DMS79 (cell line): ENCODE data around the gene PER3.
A peak's percentile ranks its signal among the peaks of the same experiment; 100 is the strongest.

Source experiments
- DNase-seq: peaks from one replicate; lab custom pipeline; 2025; lab: John Stamatoyannopoulos, UW

Gene PER3

DNA sequence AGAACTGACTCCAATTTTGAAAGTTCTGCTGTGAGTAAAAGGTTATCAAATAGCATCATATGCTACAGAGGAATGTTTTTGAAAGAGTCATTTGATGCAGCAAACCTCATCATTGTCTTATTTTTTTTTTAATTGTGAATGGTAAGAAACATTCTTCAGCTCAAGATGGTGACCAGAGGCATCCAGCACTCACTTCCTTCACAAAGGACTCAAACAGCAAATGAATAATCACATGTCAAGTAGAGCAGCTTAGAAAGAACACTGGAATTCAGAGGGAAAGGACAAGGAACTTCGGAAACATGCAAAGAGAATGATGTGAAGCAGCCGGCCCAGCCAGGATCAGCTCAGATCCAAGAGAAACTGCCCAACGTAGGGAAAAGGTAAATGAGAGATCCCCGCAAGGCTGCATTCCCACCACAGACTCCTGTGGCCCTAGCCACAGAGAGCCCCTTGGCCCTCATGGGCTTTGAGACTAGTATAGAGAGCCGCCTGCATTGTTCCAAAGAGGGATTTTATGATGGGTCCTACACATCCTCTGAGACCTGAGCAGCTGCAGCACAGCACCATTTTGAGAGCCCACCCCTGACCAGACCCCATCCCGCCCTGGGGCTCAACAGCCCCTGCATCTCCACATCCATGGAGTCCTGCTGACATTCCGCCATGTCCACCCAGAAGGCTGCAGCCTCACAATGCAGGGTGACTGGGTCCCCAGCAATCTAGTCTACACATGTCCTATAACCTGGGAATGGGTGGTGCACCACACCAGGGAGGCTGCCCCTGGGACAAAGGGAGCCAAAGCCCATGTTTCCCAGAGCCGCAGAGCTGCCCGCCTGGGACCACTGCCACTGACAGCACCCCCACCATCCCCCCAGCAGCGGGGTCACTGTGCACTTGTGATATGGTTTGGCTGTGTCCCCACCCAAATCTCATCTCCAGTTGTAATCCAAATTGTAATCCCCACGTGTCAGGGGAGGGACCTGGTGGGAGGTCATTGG, 90.0 kb downstream of the PER3 start:
- DNase-seq = no peak

DNA sequence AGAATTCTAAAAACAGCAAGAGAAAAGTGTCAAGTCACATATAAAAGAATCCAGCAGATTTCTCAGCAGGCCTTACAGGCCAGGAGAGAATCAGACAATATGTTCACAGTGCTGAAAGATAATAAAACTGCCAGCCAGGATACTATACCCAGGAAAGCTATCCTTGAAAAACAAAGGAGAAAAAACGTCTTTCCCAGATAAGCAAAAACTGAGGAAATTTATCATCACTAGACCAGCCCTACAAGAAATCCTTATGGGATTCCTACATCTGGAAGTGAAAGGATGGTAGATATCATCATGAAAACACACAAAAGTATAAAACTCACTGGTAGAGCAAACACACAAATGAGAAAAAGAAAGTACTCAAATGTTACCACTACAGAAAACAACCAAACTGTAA, 93.9 kb downstream of the PER3 start:
- no peak for DNase-seq

DNA sequence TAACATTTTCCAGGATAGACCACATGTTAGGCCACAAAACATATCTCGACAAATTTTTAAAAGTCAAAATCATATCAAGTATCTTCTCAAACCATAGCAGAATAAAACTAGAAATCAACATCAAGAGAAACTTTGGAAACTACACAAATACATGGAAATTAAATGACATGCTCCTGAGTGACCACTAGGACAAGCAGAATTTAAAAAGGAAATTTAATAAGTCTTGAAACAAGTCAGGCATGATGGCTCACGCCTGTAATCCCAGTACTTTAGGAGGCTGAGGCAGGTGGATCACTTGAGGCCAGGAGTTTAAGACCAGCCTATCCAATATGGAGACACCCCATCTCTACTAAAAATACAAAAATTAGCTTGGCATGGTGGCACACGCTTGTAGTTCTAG, 95.1 kb downstream of the PER3 start:
- DNase-seq = no peak

DNA sequence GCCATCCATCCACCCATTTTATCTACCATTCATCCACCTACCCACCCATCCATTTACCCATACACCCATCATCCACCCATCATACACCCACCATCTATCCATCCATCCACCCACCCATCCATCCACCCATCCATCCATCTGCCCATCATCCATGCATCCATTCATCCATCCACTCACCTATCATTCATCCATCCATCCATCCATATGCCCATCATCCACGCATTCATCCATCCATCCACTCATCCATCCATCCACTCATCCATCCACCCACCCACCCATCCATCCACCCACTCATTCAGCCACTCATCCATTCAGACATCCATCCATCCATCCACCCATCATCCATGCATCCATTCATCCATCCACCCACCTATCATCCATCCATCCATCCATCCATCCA, 100.7 kb downstream of the PER3 start:
- no peak for DNase-seq

DNA sequence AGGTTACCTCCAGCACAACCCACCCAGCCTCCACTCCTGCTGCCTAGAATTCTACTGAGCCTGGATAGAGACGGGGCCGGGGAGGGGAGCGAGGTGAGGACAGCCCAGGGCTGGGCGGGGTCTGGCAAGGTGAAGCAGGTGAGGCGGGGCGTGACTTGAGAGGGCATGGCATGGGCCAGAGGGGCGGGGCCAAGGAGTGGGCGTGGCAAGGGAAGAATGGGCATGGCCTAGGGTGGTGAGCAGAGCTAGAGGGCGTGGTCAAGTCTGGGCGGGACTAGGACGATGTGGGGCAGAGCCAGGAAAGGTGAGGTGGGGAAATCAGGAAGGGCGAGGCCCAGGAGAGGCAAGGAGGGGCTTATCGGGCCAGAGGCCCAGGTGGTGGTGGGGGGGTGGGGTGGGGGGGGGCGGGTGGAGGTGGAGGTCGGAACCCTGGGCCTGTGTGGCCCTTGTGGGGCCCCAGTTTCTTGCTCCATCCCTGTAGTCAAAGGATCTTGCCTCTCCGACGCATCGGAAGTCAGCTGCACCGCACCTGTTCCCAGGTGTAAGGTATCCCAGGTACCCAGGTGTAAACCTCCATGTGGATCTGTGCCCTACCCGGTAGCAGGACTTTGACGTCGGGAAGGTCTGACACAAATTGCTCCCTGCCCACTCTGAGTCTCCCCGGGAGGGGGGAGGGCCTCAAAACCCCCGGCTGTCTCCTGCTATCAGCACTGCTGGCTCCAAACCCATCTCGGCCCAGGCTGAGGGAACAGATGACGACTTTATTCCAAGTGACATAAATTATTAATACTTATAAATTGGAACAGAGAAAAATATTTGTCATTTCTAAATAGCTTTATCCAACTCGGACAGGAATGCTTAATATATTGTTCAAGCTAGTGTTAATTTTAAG, 101.7 kb downstream of the PER3 start:
- peak; percentile 34 for DNase-seq

DNA sequence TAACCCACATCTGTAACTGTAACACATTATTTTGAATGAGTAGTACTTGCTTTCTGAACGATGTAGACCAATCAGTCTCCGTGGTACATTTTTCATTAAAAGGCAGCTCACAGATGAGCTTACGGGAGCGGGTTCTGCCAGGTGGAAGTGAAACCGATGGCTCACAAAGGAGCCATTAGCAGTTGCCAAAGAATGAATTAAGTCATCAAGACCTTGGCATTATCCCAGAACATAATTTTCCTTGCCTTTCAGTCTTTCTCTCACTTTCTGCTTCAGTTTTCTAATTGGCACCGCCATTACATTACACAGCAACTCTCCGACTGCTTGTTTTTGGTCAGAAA, 102.3 kb downstream of the PER3 start:
- DNase-seq = peak; percentile 59

DNA sequence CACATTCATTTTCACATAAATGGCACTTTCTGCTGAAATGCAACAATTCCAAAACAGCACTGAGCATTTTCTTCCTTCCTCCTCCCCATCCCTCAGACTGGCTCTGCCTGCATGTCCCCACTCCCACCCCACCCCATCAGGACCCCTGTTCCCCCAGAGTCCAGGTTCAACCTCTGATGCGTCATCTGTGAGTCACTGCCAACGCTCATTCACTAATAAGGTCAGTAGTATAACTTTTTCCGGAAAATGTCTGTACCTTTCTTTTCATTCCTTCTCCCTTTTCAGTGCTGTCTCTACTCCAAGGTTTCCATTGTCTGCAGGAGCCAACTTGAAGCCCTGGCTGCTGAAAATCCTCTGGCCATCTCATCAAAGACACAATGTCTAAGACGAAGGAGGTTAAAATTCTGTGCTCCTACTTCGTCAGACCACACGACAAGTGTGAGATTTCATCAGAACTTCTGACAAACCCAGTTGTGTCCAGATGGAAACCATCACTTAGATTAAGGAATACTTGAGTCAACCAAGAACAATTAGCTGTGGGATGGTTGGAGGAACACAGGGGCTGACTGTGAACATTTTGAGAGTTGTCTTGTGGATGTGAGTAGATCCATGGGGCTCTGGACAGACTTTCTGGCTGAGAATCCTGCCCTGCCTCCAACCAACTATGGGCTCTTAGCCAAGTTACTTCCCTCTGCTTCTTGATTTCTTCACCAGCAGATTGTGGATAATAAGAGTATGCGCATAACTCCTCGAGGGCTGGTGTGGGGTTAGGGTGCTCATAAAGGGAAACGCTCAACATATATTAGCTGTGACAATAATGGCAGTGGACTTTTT, 104.4 kb downstream of the PER3 start:
- no peak for DNase-seq

DNA sequence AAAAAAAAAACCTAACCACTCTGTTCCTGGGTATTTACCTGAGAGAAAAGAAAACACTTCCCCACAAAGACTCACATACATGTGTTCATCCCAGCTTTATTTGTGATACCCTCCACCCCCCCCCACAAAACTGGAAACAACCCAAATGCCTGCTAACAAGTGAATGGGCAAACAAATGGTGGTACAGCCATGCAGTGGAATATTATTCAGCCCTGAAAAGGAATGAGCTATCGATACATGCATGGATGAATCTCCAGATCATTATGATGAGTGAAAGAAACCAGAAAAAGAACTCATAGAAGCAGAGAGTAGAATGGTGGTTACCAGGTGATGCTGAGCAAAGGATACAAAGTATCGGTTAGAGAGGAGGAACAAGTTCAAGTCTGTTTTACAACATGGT, 106.8 kb downstream of the PER3 start:
- no peak for DNase-seq

DNA sequence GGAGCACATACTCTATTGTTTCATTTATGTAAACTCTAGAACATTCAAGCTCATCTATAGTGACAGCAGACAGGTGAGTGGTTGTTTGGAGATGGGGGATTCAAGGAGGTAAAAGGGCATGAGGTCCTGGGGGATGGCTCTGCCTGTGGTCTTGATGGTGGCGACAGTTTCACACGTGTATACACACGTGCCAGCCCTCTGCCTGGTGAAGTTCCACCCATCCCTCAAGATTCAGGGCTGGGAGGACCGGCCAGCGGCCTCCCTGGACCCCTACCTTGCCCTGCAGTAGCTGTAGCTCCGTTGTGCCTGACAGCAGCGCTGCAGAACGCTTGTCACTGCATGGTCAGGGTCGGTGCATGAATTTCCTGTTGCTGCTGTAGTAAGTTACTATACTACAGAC, 107.7 kb downstream of the PER3 start:
- DNase-seq = no peak

DNA sequence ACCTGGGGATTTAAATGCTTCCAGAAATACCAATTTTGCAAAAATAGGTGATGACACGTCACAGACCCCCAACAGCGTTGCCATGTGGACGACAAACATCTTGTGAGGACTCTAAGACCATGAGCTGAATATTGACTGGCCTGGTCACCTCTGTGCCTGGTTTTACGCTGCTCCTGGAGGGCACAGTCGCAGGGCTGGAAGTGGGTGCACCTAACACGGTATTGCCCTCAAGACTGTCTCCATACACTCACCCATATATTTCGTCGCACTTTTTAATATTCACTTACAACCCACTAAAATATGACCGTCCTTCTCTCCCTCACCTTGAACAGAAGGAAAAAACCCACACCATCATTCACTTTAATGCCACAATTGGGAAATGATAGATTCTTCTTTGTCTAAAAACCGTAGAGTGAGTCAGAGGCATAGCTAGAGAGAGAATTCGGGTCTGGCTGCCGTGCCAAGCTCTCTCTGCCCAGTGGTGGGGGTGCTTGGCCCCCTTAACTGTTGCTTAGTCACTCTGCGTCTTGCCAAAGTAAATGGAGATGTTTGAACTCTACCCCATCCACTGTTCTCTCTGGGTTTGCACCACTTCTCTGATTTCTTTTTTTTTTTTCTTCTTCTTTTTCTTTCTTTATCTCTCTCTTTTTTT, 109.6 kb downstream of the PER3 start:
- DNase-seq = no peak
